DMS53 treated with DMSO at 0.1 percent for 48 hours (cell line): ENCODE data around the gene SLC12A7.
"Not testable (repeated sequence)": the region's sequence is repeated elsewhere in the genome, so short reads cannot be mapped to it uniquely, and the experiment has no call there.

Source experiments
- DNase-seq: peaks from one replicate; lab custom pipeline; 2025; ENCODE audit not compliant: unreplicated experiment; lab: John Stamatoyannopoulos, UW

Gene SLC12A7

GRCh38 chr5:1099926-1100663 lies 11.8 kb downstream of the SLC12A7 start:
- no peak for DNase-seq

GRCh38 chr5:1098986-1099597 lies 12.8 kb downstream of the SLC12A7 start:
- DNase-seq = no peak

- DNase-seq = not testable (repeated sequence)
Observed at GRCh38 chr5:1097988-1098385, 13.9 kb downstream of the SLC12A7 start.

- DNase-seq = no peak
Observed at GRCh38 chr5:1097381-1097987, 14.4 kb downstream of the SLC12A7 start.

GRCh38 chr5:1096838-1097237 lies 15.0 kb downstream of the SLC12A7 start:
- no peak for DNase-seq

GRCh38 chr5:1095990-1096363 lies 15.9 kb downstream of the SLC12A7 start:
- DNase-seq = no peak

- DNase-seq = no peak
Observed at GRCh38 chr5:1095302-1095989, 16.4 kb downstream of the SLC12A7 start.

- DNase-seq = no peak
Observed at GRCh38 chr5:1094670-1095190, 17.1 kb downstream of the SLC12A7 start.

- DNase-seq = no peak
Observed at GRCh38 chr5:1093361-1093760, 18.5 kb downstream of the SLC12A7 start.

GRCh38 chr5:1092122-1092521 lies 19.7 kb downstream of the SLC12A7 start:
- DNase-seq = no peak

- DNase-seq = no peak
Observed at GRCh38 chr5:1091632-1092031, 20.2 kb downstream of the SLC12A7 start.

GRCh38 chr5:1090538-1090937 lies 21.3 kb downstream of the SLC12A7 start:
- DNase-seq = no peak

GRCh38 chr5:1089621-1090040 lies 22.2 kb downstream of the SLC12A7 start:
- DNase-seq = no peak

GRCh38 chr5:1089146-1089545 lies 22.7 kb downstream of the SLC12A7 start:
- no peak for DNase-seq

GRCh38 chr5:1088726-1089125 lies 23.1 kb downstream of the SLC12A7 start:
- no peak for DNase-seq

- no peak for DNase-seq
Observed at GRCh38 chr5:1088031-1088430, 23.8 kb downstream of the SLC12A7 start.

GRCh38 chr5:1087428-1087827 lies 24.4 kb downstream of the SLC12A7 start:
- DNase-seq = no peak

GRCh38 chr5:1086871-1087270 lies 25.0 kb downstream of the SLC12A7 start:
- DNase-seq = no peak

- no peak for DNase-seq
Observed at GRCh38 chr5:1086137-1086536, 25.7 kb downstream of the SLC12A7 start.

- DNase-seq = no peak
Observed at GRCh38 chr5:1085391-1085790, 26.5 kb downstream of the SLC12A7 start.

GRCh38 chr5:1083823-1084605 lies 27.8 kb downstream of the SLC12A7 start:
- DNase-seq = no peak
